HepG2 (cell line): ENCODE data around the gene YY2. TPM values are rescaled to one million over a fixed set of nuclear protein-coding genes. Genes with fewer than 3 reads are reported as not detected.

Experiments used
- BCL6 ChIP-seq: IDR thresholded peaks from 2 replicates; pipeline ENCODE4 v1.6.1; 2016; ENCODE audit warnings: missing genetic modification reagents, missing compliant biosample characterization
- DMAP1 ChIP-seq: IDR thresholded peaks from 2 replicates; pipeline ENCODE4 v1.6.1; 2016
- GABPA ChIP-seq, 2 experiments: IDR thresholded peaks; 2 replicates each; pipeline ENCODE4 v1.6.1; 2011 to 2016; ENCODE audit warnings: low read depth in 2 of 2, low read length in 1 of 2, missing biosample characterization in 1 of 2, missing genetic modification characterization in 1 of 2
- GATA4 ChIP-seq: sonication (generic); IDR thresholded peaks from 2 replicates; pipeline ENCODE4 v1.6.1; 2016; ENCODE audit warnings: antibody characterized with exemption, low read depth, borderline replicate concordance
- KLF11 ChIP-seq: IDR thresholded peaks from 2 replicates; pipeline ENCODE4 v1.6.1; 2016; ENCODE audit warnings: missing compliant biosample characterization
- MAFG ChIP-seq: sonication (generic); formaldehyde crosslinking; IDR thresholded peaks from 2 replicates; pipeline ENCODE4 v1.5.1; 2020; ENCODE audit warnings: mild to moderate bottlenecking, missing genetic modification reagents
- RARA ChIP-seq: IDR thresholded peaks from 2 replicates; pipeline ENCODE4 v1.6.1; 2016; ENCODE audit warnings: missing genetic modification reagents, missing compliant biosample characterization
- ZNF101 ChIP-seq: sonication (generic); formaldehyde crosslinking; IDR thresholded peaks from 2 replicates; pipeline ENCODE4 v1.4.0; 2020; ENCODE audit warnings: mild to moderate bottlenecking, low read depth, missing genetic modification reagents, borderline replicate concordance
- ZNF138 ChIP-seq: sonication (generic); formaldehyde crosslinking; IDR thresholded peaks from 2 replicates; pipeline ENCODE4 v1.5.0; 2020; ENCODE audit warnings: mild to moderate bottlenecking, low read depth, missing genetic modification reagents
- ZNF180 ChIP-seq: sonication (generic); formaldehyde crosslinking; IDR thresholded peaks from 2 replicates; pipeline ENCODE4 v1.4.0; 2020; ENCODE audit warnings: low read depth, missing genetic modification reagents, borderline replicate concordance
- ZNF335 ChIP-seq: sonication (generic); formaldehyde crosslinking; IDR thresholded peaks from 2 replicates; pipeline ENCODE4 v1.4.0; 2020; ENCODE audit warnings: missing genetic modification reagents
- ZNF383 ChIP-seq: sonication (generic); formaldehyde crosslinking; IDR thresholded peaks from 2 replicates; pipeline ENCODE4 v1.4.0; 2020; ENCODE audit warnings: missing genetic modification reagents, mild to moderate bottlenecking, borderline replicate concordance
- ZNF619 ChIP-seq: sonication (generic); formaldehyde crosslinking; IDR thresholded peaks from 2 replicates; pipeline ENCODE4 v1.4.0; 2020; ENCODE audit warnings: mild to moderate bottlenecking, missing genetic modification reagents
- polyA plus RNA-seq, 8 experiments: library from polyadenylated mRNA; depleted of rRNA in 3 of 8; stranded (reverse) in 7 of 8; unstranded in 1 of 8; fragments of >200 nt; fragmentation: Illumina TruSeq in 4 of 8; extraction: Trizol in 4 of 8; gene quantifications; 2 replicates each; pipeline versions ENCODE4 v1.2.1 to v1.2.3, GENCODE V29; 2011 to 2016; ENCODE audit warnings: low read depth in 4 of 8, missing spikeins in 1 of 8, mixed read lengths in 1 of 8; ENCODE audit not compliant: insufficient read depth in 1 of 8
- total RNA-seq, 5 experiments: library from RNA; depleted of rRNA; stranded (reverse); fragments of >200 nt; fragmentation: Illumina TruSeq; extraction: Trizol; gene quantifications; 2 replicates each; pipeline ENCODE4 v1.2.3, GENCODE V29; 2016; ENCODE audit warnings: low read depth in 1 of 5
- TF ChIP-seq, protein P1 (sequence below): sonication (generic); formaldehyde crosslinking; IDR thresholded peaks from 2 replicates; pipeline ENCODE4 v1.4.0; 2020; ENCODE audit warnings: missing genetic modification reagents
- TF ChIP-seq, protein P2 (sequence below), 2 experiments: fragments of 450-650 bp in 1 of 2; sonication (generic) in 1 of 2; formaldehyde crosslinking in 1 of 2; IDR thresholded peaks; 2 replicates each; pipeline versions ENCODE4 v1.6.1 to v1.8.0; 2016 to 2022; ENCODE audit warnings: antibody characterized with exemption in 1 of 2, mild to moderate bottlenecking in 1 of 2, missing genetic modification reagents in 1 of 2
- TF ChIP-seq, protein P3 (sequence below): IDR thresholded peaks from 2 replicates; pipeline ENCODE4 v1.6.1; 2018; ENCODE audit warnings: missing genetic modification reagents

Gene YY2
- total and polyA plus RNA-seq, 2 of the 13 experiments (the other 11 are each of a cell fraction or from before 2014, with no cell fraction given): 0.34 to 0.44 TPM

- TF ChIP-seq, protein P1, sequence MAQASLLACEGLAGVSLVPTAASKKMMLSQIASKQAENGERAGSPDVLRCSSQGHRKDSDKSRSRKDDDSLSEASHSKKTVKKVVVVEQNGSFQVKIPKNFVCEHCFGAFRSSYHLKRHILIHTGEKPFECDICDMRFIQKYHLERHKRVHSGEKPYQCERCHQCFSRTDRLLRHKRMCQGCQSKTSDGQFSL (CRISPR knock-in tag): no peak
- TF ChIP-seq KLF11 (CRISPR knock-in tag): no peak
- 0 out of 2 replicates have a peak, but pooled peaks have one; percentile 28 for TF ChIP-seq GATA4
- TF ChIP-seq, protein P2, sequence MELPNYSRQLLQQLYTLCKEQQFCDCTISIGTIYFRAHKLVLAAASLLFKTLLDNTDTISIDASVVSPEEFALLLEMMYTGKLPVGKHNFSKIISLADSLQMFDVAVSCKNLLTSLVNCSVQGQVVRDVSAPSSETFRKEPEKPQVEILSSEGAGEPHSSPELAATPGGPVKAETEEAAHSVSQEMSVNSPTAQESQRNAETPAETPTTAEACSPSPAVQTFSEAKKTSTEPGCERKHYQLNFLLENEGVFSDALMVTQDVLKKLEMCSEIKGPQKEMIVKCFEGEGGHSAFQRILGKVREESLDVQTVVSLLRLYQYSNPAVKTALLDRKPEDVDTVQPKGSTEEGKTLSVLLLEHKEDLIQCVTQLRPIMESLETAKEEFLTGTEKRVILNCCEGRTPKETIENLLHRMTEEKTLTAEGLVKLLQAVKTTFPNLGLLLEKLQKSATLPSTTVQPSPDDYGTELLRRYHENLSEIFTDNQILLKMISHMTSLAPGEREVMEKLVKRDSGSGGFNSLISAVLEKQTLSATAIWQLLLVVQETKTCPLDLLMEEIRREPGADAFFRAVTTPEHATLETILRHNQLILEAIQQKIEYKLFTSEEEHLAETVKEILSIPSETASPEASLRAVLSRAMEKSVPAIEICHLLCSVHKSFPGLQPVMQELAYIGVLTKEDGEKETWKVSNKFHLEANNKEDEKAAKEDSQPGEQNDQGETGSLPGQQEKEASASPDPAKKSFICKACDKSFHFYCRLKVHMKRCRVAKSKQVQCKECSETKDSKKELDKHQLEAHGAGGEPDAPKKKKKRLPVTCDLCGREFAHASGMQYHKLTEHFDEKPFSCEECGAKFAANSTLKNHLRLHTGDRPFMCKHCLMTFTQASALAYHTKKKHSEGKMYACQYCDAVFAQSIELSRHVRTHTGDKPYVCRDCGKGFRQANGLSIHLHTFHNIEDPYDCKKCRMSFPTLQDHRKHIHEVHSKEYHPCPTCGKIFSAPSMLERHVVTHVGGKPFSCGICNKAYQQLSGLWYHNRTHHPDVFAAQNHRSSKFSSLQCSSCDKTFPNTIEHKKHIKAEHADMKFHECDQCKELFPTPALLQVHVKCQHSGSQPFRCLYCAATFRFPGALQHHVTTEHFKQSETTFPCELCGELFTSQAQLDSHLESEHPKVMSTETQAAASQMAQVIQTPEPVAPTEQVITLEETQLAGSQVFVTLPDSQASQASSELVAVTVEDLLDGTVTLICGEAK (IDR thresholded peaks at IDR 0.05): peak; percentile 92
- TF ChIP-seq, protein P2 (CRISPR knock-in tag; IDR thresholded peaks at IDR 0.05): peak; percentile 78
- 0 out of 2 replicates have a peak, but pooled peaks have one; percentile 33 for TF ChIP-seq RARA (CRISPR knock-in tag)
- no peak for TF ChIP-seq ZNF101 (CRISPR knock-in tag)
- TF ChIP-seq DMAP1: peak; percentile 84
- TF ChIP-seq, protein P3, sequence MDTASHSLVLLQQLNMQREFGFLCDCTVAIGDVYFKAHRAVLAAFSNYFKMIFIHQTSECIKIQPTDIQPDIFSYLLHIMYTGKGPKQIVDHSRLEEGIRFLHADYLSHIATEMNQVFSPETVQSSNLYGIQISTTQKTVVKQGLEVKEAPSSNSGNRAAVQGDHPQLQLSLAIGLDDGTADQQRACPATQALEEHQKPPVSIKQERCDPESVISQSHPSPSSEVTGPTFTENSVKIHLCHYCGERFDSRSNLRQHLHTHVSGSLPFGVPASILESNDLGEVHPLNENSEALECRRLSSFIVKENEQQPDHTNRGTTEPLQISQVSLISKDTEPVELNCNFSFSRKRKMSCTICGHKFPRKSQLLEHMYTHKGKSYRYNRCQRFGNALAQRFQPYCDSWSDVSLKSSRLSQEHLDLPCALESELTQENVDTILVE (CRISPR knock-in tag): peak; percentile 75; the same call in 1 of the 2 replicates
- no peak for TF ChIP-seq ZNF180 (CRISPR knock-in tag)
- TF ChIP-seq MAFG: no peak
- TF ChIP-seq GABPA (IDR thresholded peaks at IDR 0.05; ENCODE audit: low read depth, low read length): peak; percentile 92
- peak; percentile 97 for TF ChIP-seq GABPA (CRISPR knock-in tag; IDR thresholded peaks at IDR 0.05; ENCODE audit: low read depth)
- TF ChIP-seq ZNF138 (CRISPR knock-in tag): no peak
- TF ChIP-seq ZNF383: no peak
- peak; percentile 18; the same call in 1 of the 2 replicates for TF ChIP-seq BCL6 (CRISPR knock-in tag)
- no peak for TF ChIP-seq ZNF619 (CRISPR knock-in tag)
- TF ChIP-seq ZNF335 (CRISPR knock-in tag): peak; percentile 48; the same call in 1 of the 2 replicates
Observed at GRCh38 chrX:21839334-21840192, 16.2 kb upstream of the YY2 start, which contains the start of gene MBTPS2 (continued).
